Aorta (tissue), 5 donors: Measurements from ENCODE around the gene AREG. TPM values are rescaled to one million over a fixed set of nuclear protein-coding genes. Genes with fewer than 3 reads are reported as not detected.

ENCODE experiments used
- ATAC-seq: fragments of 200-7000 bp; cut with Tn5 transposase; one replicate; pipeline ENCODE4 v1.9.1; 2022; ENCODE audit warnings: moderate library complexity; ENCODE audit not compliant: low FRiP score
- DNase-seq, 2 donors: peaks; one replicate each; pipeline ENCODE4 v3.0.0-alpha.2; 2020
- H3K27ac ChIP-seq, 2 donors: one replicate each; pipeline ENCODE4 v1.5.1; 2013; ENCODE audit warnings: low read length in 2 of 2, mild to moderate bottlenecking in 2 of 2, moderate library complexity in 2 of 2, control low read depth in 1 of 2, inconsistent platforms in 1 of 2, low read depth in 1 of 2
- H3K27me3 ChIP-seq, 2 donors: one replicate each; pipeline ENCODE4 v1.6.1; 2013; ENCODE audit warnings: control low read depth in 1 of 2, low read length in 1 of 2, mild to moderate bottlenecking in 1 of 2, moderate library complexity in 1 of 2; ENCODE audit not compliant: insufficient read depth in 2 of 2, control insufficient read depth in 1 of 2
- H3K36me3 ChIP-seq, 2 donors: one replicate each; pipeline ENCODE4 v1.6.1; 2013; ENCODE audit warnings: control low read depth in 1 of 2, low read length in 1 of 2, mild to moderate bottlenecking in 1 of 2; ENCODE audit not compliant: insufficient read depth in 2 of 2, control insufficient read depth in 1 of 2
- H3K4me1 ChIP-seq, 2 donors: one replicate each; pipeline ENCODE4 v1.6.1; 2013; ENCODE audit warnings: low read length in 2 of 2, control low read depth in 1 of 2, mild to moderate bottlenecking in 1 of 2, moderate library complexity in 1 of 2; ENCODE audit not compliant: insufficient read depth in 2 of 2, control insufficient read depth in 1 of 2
- H3K4me3 ChIP-seq, 2 donors: one replicate each; pipeline ENCODE4 v1.5.1; 2013; ENCODE audit warnings: low read length in 2 of 2, control low read depth in 1 of 2, mild to moderate bottlenecking in 1 of 2
- H3K9me3 ChIP-seq: one replicate; pipeline ENCODE4 v1.6.1; 2013; ENCODE audit warnings: mild to moderate bottlenecking, low read length; ENCODE audit not compliant: control insufficient read depth
- WGBS, 2 donors: extraction: QIAGEN DNeasy Blood & Tissue Kit; methylation state at CpG; one replicate each; pipeline ENCODE4 v1.1.7; 2013; 5-methylcytosine and 5-hydroxymethylcytosine counted together
- intact Hi-C, 2 donors: fragments of 100-400 bp; cut with DNase I; formaldehyde crosslinking; loops; one replicate each; pipeline versions ENCODE4 v1.14.2 to v1.15.0; 2022
- polyA plus RNA-seq, 2 donors: library from polyadenylated mRNA; stranded (reverse); fragments of 200-250 nt; gene quantifications; one replicate each; pipeline ENCODE4 v1.2.3, GENCODE V29; 2013
- total RNA-seq, 2 donors: library from RNA; stranded (reverse); fragmentation: NEBNext Ultra II Directional; extraction: Animal tissue kit (Norgen Biotek cat#: 25700); gene quantifications; one replicate each; pipeline ENCODE4 v1.2.1, GENCODE V29; 2021
- donor health status: healthy with polysubstance abuse.
- donor health status: Bipolar disorder and iron deficiency.
- donor health status: DM: no; HTN: no; CAD: no.
- donor health status: DM: no; HTN: no; CAD: no.
- donor health status: DM: yes; HTN: yes; CAD: no.

The AREG gene
- total and polyA plus RNA-seq, 4 donors = 0.57 to 22.4 (median 1.9) TPM

DNA sequence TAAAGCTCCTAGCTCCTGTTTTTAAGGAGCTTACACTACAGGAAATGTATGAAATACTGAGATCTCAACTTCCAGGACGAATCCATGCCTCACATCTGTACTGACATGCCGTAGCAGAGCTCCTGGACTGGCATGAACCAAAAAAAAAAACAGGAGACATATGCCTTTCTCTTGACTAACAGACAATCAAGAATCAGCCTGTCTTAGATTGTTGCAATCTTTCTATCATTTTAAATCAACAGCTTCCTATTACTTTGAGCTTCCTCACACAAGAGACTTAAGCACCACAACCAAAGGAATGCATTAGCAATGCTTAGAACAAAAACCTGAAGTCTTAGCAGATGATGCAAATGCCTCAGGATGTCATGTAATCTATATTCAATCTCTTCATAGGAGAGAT, 34.7 kb upstream of the AREG start:
- ATAC-seq (no peak), DNase-seq (no peak)

GRCh38 chr4:74412225-74412624, 32.7 kb upstream of the AREG start:
- intact Hi-C loops = no loop called here
- Histone ChIP-seq H3K9me3 (no peaks in the 10 kb centered on the region), H3K36me3 (no peaks in the 10 kb centered on the region), H3K27ac (no peak overlapping the region), H3K27me3 (no peaks in the 10 kb centered on the region), H3K4me3 (no peak overlapping the region), H3K4me1 (no peaks in the 10 kb centered on the region)
- ATAC-seq (no peak), DNase-seq (no peak)

More for the DNA sequence above, 34.7 kb upstream of the AREG start:
- Histone ChIP-seq H3K27ac (no peak overlapping the region), H3K4me1 (no peaks in the 10 kb centered on the region), H3K36me3 (no peaks in the 10 kb centered on the region), H3K9me3 (no peaks in the 10 kb centered on the region), H3K27me3 (no peaks in the 10 kb centered on the region), H3K4me3 (no peak overlapping the region)
- intact Hi-C loops = no loop called here
- 55 to 68% methylated on average over 2 of the region's 2 CpGs for WGBS, 2 donors

- ATAC-seq = no peak
- no peak overlapping the region for H3K27ac ChIP-seq
- intact Hi-C loops = no loop called here
- H3K36me3 ChIP-seq = no peaks in the 10 kb centered on the region
- H3K4me1 ChIP-seq = no peaks in the 10 kb centered on the region
- no peaks in the 10 kb centered on the region for H3K27me3 ChIP-seq
- no peak for DNase-seq
- H3K4me3 ChIP-seq = no peak overlapping the region
- H3K9me3 ChIP-seq = no peaks in the 10 kb centered on the region
Measured at GRCh38 chr4:74413265-74413664, 31.7 kb upstream of the AREG start.

DNA sequence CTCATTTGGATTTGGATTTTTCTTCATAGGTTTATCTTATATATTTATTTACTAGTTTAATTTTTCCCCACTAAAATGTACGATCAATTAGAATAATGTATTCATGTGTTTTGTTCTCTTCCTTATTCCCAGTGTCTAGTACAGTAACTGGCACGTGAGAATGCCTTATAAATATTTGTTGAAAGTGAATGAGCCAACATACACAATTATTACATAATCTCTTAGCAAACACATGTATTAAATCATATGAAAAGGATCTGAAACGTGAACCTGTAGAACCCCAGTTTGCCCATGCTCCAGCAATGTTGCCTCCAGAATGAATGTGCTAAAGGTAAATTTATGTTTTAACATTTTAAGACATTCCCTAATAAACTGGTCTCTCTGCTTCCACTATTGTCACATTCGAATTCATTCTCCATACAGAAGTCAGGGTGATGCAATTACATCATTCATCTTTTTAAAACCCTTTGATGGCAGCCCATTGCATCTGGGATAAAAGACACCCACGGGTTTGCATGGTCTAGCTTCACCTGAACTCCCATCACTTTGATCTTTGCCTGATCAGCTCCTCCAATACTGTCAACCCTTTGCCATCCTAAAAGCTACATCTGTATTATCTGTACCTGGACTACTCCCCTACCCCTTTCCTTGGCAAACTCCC, 30.7 kb upstream of the AREG start:
- ATAC-seq (no peak), DNase-seq (no peak)
- H3K4me1 ChIP-seq = no peaks in the 10 kb centered on the region
- intact Hi-C loops = no loop called here
- no peaks in the 10 kb centered on the region for H3K9me3 ChIP-seq
- no peak overlapping the region for H3K4me3 ChIP-seq
- no peaks in the 10 kb centered on the region for H3K36me3 ChIP-seq
- H3K27me3 ChIP-seq = no peaks in the 10 kb centered on the region
- H3K27ac ChIP-seq = no peak overlapping the region
- WGBS, 2 donors = 41 to 45% methylated on average over 5 of the region's 5 CpGs

- H3K4me3 ChIP-seq = no peak overlapping the region
- no peaks in the 10 kb centered on the region for H3K4me1 ChIP-seq
- H3K27me3 ChIP-seq = no peaks in the 10 kb centered on the region
- no peaks in the 10 kb centered on the region for H3K36me3 ChIP-seq
- intact Hi-C loops = no loop called here
- H3K9me3 ChIP-seq = peaks cover 2% of the 10 kb centered on the region
- H3K27ac ChIP-seq = no peak overlapping the region
- no peak for DNase-seq
- ATAC-seq = no peak
- WGBS, 2 donors = 84 to 89% methylated on average over 3 of the region's 3 CpGs
Measured at GRCh38 chr4:74415602-74416300, 29.2 kb upstream of the AREG start.

GRCh38 chr4:74418063-74418670, 26.8 kb upstream of the AREG start:
- Histone ChIP-seq H3K9me3 (peaks cover 2% of the 10 kb centered on the region), H3K36me3 (no peaks in the 10 kb centered on the region), H3K27me3 (no peaks in the 10 kb centered on the region), H3K27ac (no peak overlapping the region), H3K4me3 (no peak overlapping the region), H3K4me1 (no peaks in the 10 kb centered on the region)
- 75 to 76% methylated on average over 6 of the region's 6 CpGs for WGBS, 2 donors
- DNase-seq (no peak), ATAC-seq (no peak)
- intact Hi-C loops = no loop called here

- intact Hi-C loops = no loop called here
- Histone ChIP-seq H3K36me3 (no peaks in the 10 kb centered on the region), H3K27me3 (no peaks in the 10 kb centered on the region), H3K9me3 (peaks cover 2% of the 10 kb centered on the region), H3K4me1 (no peaks in the 10 kb centered on the region), H3K4me3 (no peak overlapping the region), H3K27ac (no peak overlapping the region)
- DNase-seq = no peak
- 91 to 95% methylated on average over 5 of the region's 5 CpGs for WGBS, 2 donors
- ATAC-seq = no peak
Measured at GRCh38 chr4:74420863-74421262, 24.1 kb upstream of the AREG start.

DNA sequence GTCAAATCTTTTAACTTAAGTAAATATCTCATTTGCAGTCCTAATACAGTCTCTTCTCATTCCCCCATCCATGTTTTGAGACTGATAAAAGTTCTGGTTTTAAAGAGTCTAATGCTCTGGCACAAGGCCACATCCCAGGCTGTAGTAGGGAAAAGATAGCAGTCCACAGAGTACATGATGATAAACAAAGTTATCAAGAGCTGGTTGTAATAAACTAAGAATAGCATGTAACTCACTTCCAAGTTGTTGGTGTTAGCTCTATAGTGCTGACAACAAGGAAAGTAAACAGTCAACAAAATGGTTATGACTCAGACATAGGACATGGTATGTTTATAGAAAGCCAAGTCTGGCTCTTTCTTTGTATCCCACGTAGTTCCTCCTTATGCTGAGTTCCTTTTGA, 21.8 kb upstream of the AREG start:
- no peak for ATAC-seq
- no peak overlapping the region for H3K27ac ChIP-seq

GRCh38 chr4:74424111-74424510, 20.8 kb upstream of the AREG start:
- Histone ChIP-seq H3K27ac (no peak overlapping the region), H3K27me3 (no peaks in the 10 kb centered on the region), H3K36me3 (no peaks in the 10 kb centered on the region), H3K4me3 (no peak overlapping the region), H3K4me1 (no peaks in the 10 kb centered on the region), H3K9me3 (peaks cover 2% of the 10 kb centered on the region)
- intact Hi-C loops = no loop called here
- 76 to 87% methylated on average over 2 of the region's 2 CpGs for WGBS, 2 donors
- DNase-seq = no peak
- ATAC-seq = no peak

More for the DNA sequence above, 21.8 kb upstream of the AREG start:
- DNase-seq = no peak
- WGBS, 2 donors = 33 to 38% methylated on average over 1 of the region's 1 CpG
- Histone ChIP-seq H3K27me3 (no peaks in the 10 kb centered on the region), H3K36me3 (no peaks in the 10 kb centered on the region), H3K4me1 (no peaks in the 10 kb centered on the region), H3K9me3 (peaks cover 2% of the 10 kb centered on the region), H3K4me3 (no peak overlapping the region)
- intact Hi-C loops = no loop called here
